Smooth muscle cell (in vitro differentiated cells): ENCODE measurements around the gene ADGRB3. TPM values are rescaled to one million over a fixed set of nuclear protein-coding genes. Genes with fewer than 3 reads are reported as not detected.

ENCODE experiments used
- DNase-seq: peaks from one replicate; lab custom pipeline; 2025; ENCODE audit not compliant: unreplicated experiment; lab: John Stamatoyannopoulos, UW
- H2AFZ ChIP-seq: fragments of 200-600 bp; sonication (generic); 2 replicates; pipeline ENCODE4 v1.6.0; 2016; ENCODE audit warnings: antibody characterized with exemption, low read depth, mild to moderate bottlenecking
- H3F3A ChIP-seq: fragments of 200-600 bp; sonication (generic); 2 replicates; pipeline ENCODE4 v1.6.0; 2017; ENCODE audit warnings: antibody characterized with exemption, low read depth
- H3K27ac ChIP-seq: fragments of 200-600 bp; sonication (generic); 2 replicates; pipeline ENCODE4 v1.5.1; 2016; ENCODE audit warnings: low read depth, mild to moderate bottlenecking
- H3K27me3 ChIP-seq: fragments of 200-600 bp; sonication (generic); 2 replicates; pipeline ENCODE4 v1.6.1; 2016; ENCODE audit warnings: low read depth, mild to moderate bottlenecking
- H3K36me3 ChIP-seq: fragments of 200-600 bp; sonication (generic); 2 replicates; pipeline ENCODE4 v1.5.1; 2016; ENCODE audit warnings: low read depth
- H3K4me1 ChIP-seq: fragments of 200-600 bp; sonication (generic); 2 replicates; pipeline ENCODE4 v1.5.1; 2016; ENCODE audit warnings: low read depth
- H3K4me2 ChIP-seq: fragments of 200-600 bp; sonication (generic); 2 replicates; pipeline ENCODE4 v1.6.0; 2016; ENCODE audit warnings: mild to moderate bottlenecking
- H3K4me3 ChIP-seq: fragments of 200-600 bp; sonication (generic); 2 replicates; pipeline ENCODE4 v1.5.1; 2016; ENCODE audit warnings: mild to moderate bottlenecking
- H3K79me2 ChIP-seq: fragments of 200-600 bp; sonication (generic); 2 replicates; pipeline ENCODE4 v1.6.0; 2016; ENCODE audit warnings: low read depth, mild to moderate bottlenecking
- H3K9ac ChIP-seq: fragments of 200-600 bp; sonication (generic); 2 replicates; pipeline ENCODE4 v1.6.0; 2016; ENCODE audit warnings: low read depth
- H3K9me3 ChIP-seq: fragments of 200-600 bp; sonication (generic); replicated peaks from 2 replicates; pipeline ENCODE4 v1.5.1; 2016; ENCODE audit warnings: low read depth
- H4K20me1 ChIP-seq: fragments of 200-600 bp; sonication (generic); 2 replicates; pipeline ENCODE4 v1.6.0; 2016; ENCODE audit warnings: low read depth
- CTCF ChIP-seq: fragments of 200-600 bp; sonication (generic); IDR thresholded peaks from 2 replicates; pipeline ENCODE4 v1.5.1; 2017; ENCODE audit warnings: borderline replicate concordance, mild to moderate bottlenecking, antibody characterized with exemption; ENCODE audit not compliant: insufficient read depth, poor library complexity, severe bottlenecking
- WGBS: methylation state at CpG from one replicate; pipeline ENCODE4 v1.1.7; 2016; ENCODE audit warnings: low lambda C conversion rate; 5-methylcytosine and 5-hydroxymethylcytosine counted together
- polyA plus RNA-seq: library from polyadenylated mRNA; unstranded; fragments of >200 nt; fragmentation: Nextera tagmentation; extraction: Ambion mirVana; gene quantifications from 2 replicates; pipeline ENCODE4 v1.2.1, GENCODE V29; 2016
- total RNA-seq: library from RNA; depleted of rRNA; stranded (reverse); fragments of >200 nt; gene quantifications from 2 replicates; pipeline ENCODE4 v1.2.3, GENCODE V29; 2014

ADGRB3 gene
- total and polyA plus RNA-seq, 2 experiments from 2014 or later, result 0.34 to 0.63 TPM

DNA sequence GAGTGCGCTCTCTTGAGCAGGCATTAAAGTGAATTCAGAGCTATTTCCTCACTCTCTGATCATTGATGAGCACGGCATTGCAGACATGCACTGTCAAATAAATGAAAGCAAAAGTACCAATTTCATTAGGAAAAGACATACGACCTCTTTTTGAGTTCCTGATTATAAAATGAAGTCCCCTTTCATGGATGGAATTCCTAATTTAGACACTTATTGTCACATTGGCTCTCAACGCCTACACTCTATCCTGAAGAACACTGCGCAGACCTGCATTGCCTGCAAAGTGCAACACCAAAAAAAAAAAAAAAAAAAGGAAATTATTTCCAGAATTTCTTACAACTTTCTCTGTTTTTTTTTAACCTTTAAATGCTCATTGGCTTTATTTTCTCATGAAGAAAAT, 1.6 kb downstream of the ADGRB3 start:
- Histone ChIP-seq H4K20me1 (no peaks in the 10 kb centered on the region), H3K9ac (no peak overlapping the region), H3K4me2 (peak overlapping the region; percentile 100), H3K36me3 (no peaks in the 10 kb centered on the region), H3K79me2 (no peaks in the 10 kb centered on the region), H3K4me3 (peak overlapping the region; percentile 86), H3K27me3 (peaks cover 88% of the 10 kb centered on the region), H3K4me1 (peaks cover 9% of the 10 kb centered on the region), H3K9me3 (no peaks in the 10 kb centered on the region), H3K27ac (no peak overlapping the region), H3F3A (no peaks in the 10 kb centered on the region), H2AFZ (no peak overlapping the region)
- no peak for TF ChIP-seq CTCF
- no peak for DNase-seq
- 59% methylated on average over 5 of the region's 5 CpGs for WGBS

GRCh38 chr6:68637071-68637470, 2.0 kb downstream of the ADGRB3 start:
- H3K4me3 ChIP-seq, result peak overlapping the region; percentile 86

GRCh38 chr6:68637782-68638181, 2.7 kb downstream of the ADGRB3 start:
- no peak for TF ChIP-seq CTCF
- Histone ChIP-seq H3K27ac (no peak overlapping the region), H3K4me1 (peaks cover 9% of the 10 kb centered on the region), H3K9me3 (no peaks in the 10 kb centered on the region), H3F3A (no peaks in the 10 kb centered on the region), H3K4me3 (no peak overlapping the region), H3K27me3 (peaks cover 77% of the 10 kb centered on the region), H3K4me2 (no peak overlapping the region), H3K9ac (no peak overlapping the region), H4K20me1 (no peaks in the 10 kb centered on the region), H3K79me2 (no peaks in the 10 kb centered on the region), H2AFZ (no peak overlapping the region), H3K36me3 (no peaks in the 10 kb centered on the region)
- no peak for DNase-seq
- 0% methylated on average over 1 of the region's 1 CpG for WGBS

More at GRCh38 chr6:68637071-68637470, 2.0 kb downstream of the ADGRB3 start:
- peaks cover 9% of the 10 kb centered on the region for H3K4me1 ChIP-seq
- DNase-seq, result no peak
- no peaks in the 10 kb centered on the region for H3K9me3 ChIP-seq
- H3F3A ChIP-seq, result no peaks in the 10 kb centered on the region
- no peaks in the 10 kb centered on the region for H3K79me2 ChIP-seq
- H4K20me1 ChIP-seq, result no peaks in the 10 kb centered on the region
- H3K27me3 ChIP-seq, result peaks cover 84% of the 10 kb centered on the region
- 27% methylated on average over 2 of the region's 2 CpGs for WGBS
- H3K9ac ChIP-seq, result no peak overlapping the region
- no peak overlapping the region for H2AFZ ChIP-seq
- peak overlapping the region; percentile 100 for H3K4me2 ChIP-seq
- H3K36me3 ChIP-seq, result no peaks in the 10 kb centered on the region
- no peak for TF ChIP-seq CTCF
- H3K27ac ChIP-seq, result no peak overlapping the region

- Histone ChIP-seq H3K4me2 (no peak overlapping the region), H3F3A (no peaks in the 10 kb centered on the region), H3K79me2 (no peaks in the 10 kb centered on the region), H3K27ac (no peak overlapping the region), H3K4me1 (peaks cover 9% of the 10 kb centered on the region), H2AFZ (no peak overlapping the region), H3K27me3 (peaks cover 71% of the 10 kb centered on the region), H4K20me1 (no peaks in the 10 kb centered on the region), H3K9ac (no peak overlapping the region), H3K36me3 (no peaks in the 10 kb centered on the region), H3K9me3 (no peaks in the 10 kb centered on the region), H3K4me3 (no peak overlapping the region)
- TF ChIP-seq CTCF, result peak; percentile 95
- 25% methylated on average over 11 of the region's 11 CpGs for WGBS
- DNase-seq, result no peak
Measured at GRCh38 chr6:68638230-68638900, 3.3 kb downstream of the ADGRB3 start.
